Subcutaneous preadipocyte (primary cell): ENCODE measurements around the gene CDH20. TPM values are rescaled to one million over a fixed set of nuclear protein-coding genes. Genes with fewer than 3 reads are reported as not detected.

Experiments used
- small RNA-seq: library from RNA; depleted of rRNA; stranded (forward); fragments of <200 nt; gene quantifications from one replicate; pipeline ENCODE3, GENCODE V24; 2012
- total RNA-seq: library from RNA; depleted of rRNA; stranded (reverse); fragments of >200 nt; gene quantifications from 2 replicates; pipeline ENCODE4 v1.2.3, GENCODE V29; 2012

CDH20 gene
- total RNA-seq: under 0.01 and 0.20 TPM in 2 replicates

GRCh38 chr18:61333271-61333745, at the start of gene CDH20:
Gene CDH20, plus strand, starts transcription at chr18:61333430.

Small RNAs within 50 kb of the gene (small RNA-seq; reads per million reads assigned to genes)
- 0.08 reads per million for gene RNU6-116P
